Esophagus muscularis mucosa (tissue), 4 donors: ENCODE results near the gene TMEM43. TPM values are rescaled to one million over a fixed set of nuclear protein-coding genes. Genes with fewer than 3 reads are reported as not detected.

ENCODE experiments used
- DNase-seq: peaks from one replicate; pipeline ENCODE4 v3.0.0-alpha.2; 2017; ENCODE audit errors: extremely low spot score
- H3K27ac ChIP-seq, 4 donors: fragments of 200-600 bp; sonication (generic); replicated peaks in 1 of 4; 1 replicate in 3 of 4; 2 replicates in 1 of 4; pipeline ENCODE4 v1.5.1; 2016 to 2019; ENCODE audit warnings: mild to moderate bottlenecking in 1 of 4
- H3K27me3 ChIP-seq, 4 donors: fragments of 200-600 bp; sonication (generic); one replicate each; pipeline versions ENCODE4 v1.5.1 to v1.6.0; 2016 to 2019
- H3K36me3 ChIP-seq, 4 donors: fragments of 200-600 bp; sonication (generic); one replicate each; pipeline ENCODE4 v1.5.1; 2016 to 2019
- H3K4me1 ChIP-seq, 4 donors: fragments of 200-600 bp; sonication (generic); one replicate each; pipeline ENCODE4 v1.5.1; 2016 to 2019
- H3K4me3 ChIP-seq, 4 donors: fragments of 200-600 bp; sonication (generic); 1 replicate in 2 of 4; 2 replicates in 2 of 4; pipeline ENCODE4 v1.5.1; 2016 to 2019; ENCODE audit warnings: mild to moderate bottlenecking in 4 of 4, moderate library complexity in 1 of 4
- H3K9me3 ChIP-seq, 4 donors: fragments of 200-600 bp; sonication (generic); 1 replicate in 3 of 4; 2 replicates in 1 of 4; pipeline ENCODE4 v1.5.1; 2016 to 2019
- CTCF ChIP-seq, 3 experiments: fragments of 200-600 bp in 2 of 3; fragments of 450-650 bp in 1 of 3; sonication (generic) in 2 of 3; IDR thresholded peaks; one replicate each; pipeline ENCODE4 v1.5.1; 2017 to 2019; ENCODE audit warnings: antibody characterized with exemption in 3 of 3, mild to moderate bottlenecking in 2 of 3, moderate library complexity in 1 of 3
- EP300 ChIP-seq: sonication (generic); formaldehyde crosslinking; IDR thresholded peaks from one replicate; pipeline ENCODE4 v1.6.1; 2017; ENCODE audit warnings: antibody characterized with exemption
- POLR2A ChIP-seq: fragments of 450-650 bp; IDR thresholded peaks from one replicate; pipeline ENCODE4 v1.6.1; 2017; ENCODE audit warnings: antibody characterized with exemption, moderate library complexity, mild to moderate bottlenecking, low read depth
- POLR2AphosphoS5 ChIP-seq, 2 donors: sonication (generic); formaldehyde crosslinking; IDR thresholded peaks; one replicate each; pipeline ENCODE4 v1.6.1; 2017; ENCODE audit warnings: antibody characterized with exemption in 2 of 2
- WGBS: methylation state at CpG from one replicate; pipeline ENCODE4 v1.1.5; 2018; 5-methylcytosine and 5-hydroxymethylcytosine counted together
- intact Hi-C: fragments of 100-400 bp; cut with DNase I; formaldehyde crosslinking; loops from one replicate; pipeline ENCODE4 v1.15.1; 2023
- total RNA-seq, 4 donors: library from RNA; depleted of rRNA; stranded (reverse); fragments of >200 nt; gene quantifications; one replicate each; pipeline versions ENCODE4 v1.1.0 to v1.2.1, GENCODE V29; 2016

The TMEM43 gene
- total RNA-seq, 4 donors from 2014 or later, result 131 to 208 (median 179) TPM

GRCh38 chr3:14166877-14167603, 42.2 kb downstream of the TMEM43 start:
- DNase-seq, result no peak
- 85% methylated on average over 9 of the region's 9 CpGs for WGBS

GRCh38 chr3:14169435-14169834, 44.6 kb downstream of the TMEM43 start:
- Histone ChIP-seq H3K9me3 (no peaks in the 10 kb centered on the region), H3K4me1 (peaks cover 0 to under 1% (median 0%) of the 10 kb centered on the region in 4 donors), H3K27me3 (no peaks in the 10 kb centered on the region), H3K4me3 (no peak overlapping the region), H3K36me3 (peaks cover 68 to 85% (median 83%) of the 10 kb centered on the region in 4 donors), H3K27ac (no peak overlapping the region)
- WGBS, result 90% methylated on average over 2 of the region's 2 CpGs
- DNase-seq, result no peak
- intact Hi-C loops, result no loop called here
- TF ChIP-seq POLR2AphosphoS5 (IDR thresholded peaks at IDR 0.05) (no peak), POLR2A (no peak), EP300 (no peak), CTCF (IDR thresholded peaks at IDR 0.05) (no peak)

More at GRCh38 chr3:14166877-14167603, 42.2 kb downstream of the TMEM43 start:
- no peaks in the 10 kb centered on the region for H3K27me3 ChIP-seq
- no peak overlapping the region for H3K4me3 ChIP-seq
- intact Hi-C loops, result no loop called here
- H3K27ac ChIP-seq, result no peak overlapping the region
- H3K36me3 ChIP-seq, result peaks cover 79 to 100% (median 99%) of the 10 kb centered on the region in 4 donors
- peaks cover 0 to 3% (median 1%) of the 10 kb centered on the region in 4 donors for H3K9me3 ChIP-seq
- TF ChIP-seq POLR2A, result no peak
- TF ChIP-seq EP300, result no peak
- TF ChIP-seq CTCF (IDR thresholded peaks at IDR 0.05), result no peak
- TF ChIP-seq POLR2AphosphoS5 (IDR thresholded peaks at IDR 0.05), result no peak
- no peaks in the 10 kb centered on the region for H3K4me1 ChIP-seq

- Histone ChIP-seq H3K4me1 (peaks cover 0 to 4% (median 1%) of the 10 kb centered on the region in 4 donors), H3K9me3 (no peaks in the 10 kb centered on the region), H3K36me3 (peaks cover 64 to 81% (median 79%) of the 10 kb centered on the region in 4 donors), H3K4me3 (no peak overlapping the region), H3K27ac (no peak overlapping the region), H3K27me3 (no peaks in the 10 kb centered on the region)
- TF ChIP-seq POLR2AphosphoS5 (IDR thresholded peaks at IDR 0.05), result no peak
- TF ChIP-seq EP300, result no peak
- TF ChIP-seq POLR2A, result no peak
- no peak for TF ChIP-seq CTCF (IDR thresholded peaks at IDR 0.05)
- intact Hi-C loops, result loop anchor here (10.0 kb wide), 1 partner anchor 275 kb away; no protein-coding TSS in a partner anchor
- no peak for DNase-seq
Measured at GRCh38 chr3:14169871-14170270, 45.0 kb downstream of the TMEM43 start.

GRCh38 chr3:14170531-14171159, 45.8 kb downstream of the TMEM43 start:
- H3K27ac ChIP-seq, result no peak overlapping the region
- peaks cover 57 to 73% (median 71%) of the 10 kb centered on the region in 4 donors for H3K36me3 ChIP-seq
- H3K4me3 ChIP-seq, result no peak overlapping the region
- TF ChIP-seq POLR2AphosphoS5 (IDR thresholded peaks at IDR 0.05) (no peak), EP300 (no peak), CTCF (IDR thresholded peaks at IDR 0.05) (no peak), POLR2A (no peak)
- WGBS, result 55% methylated on average over 2 of the region's 2 CpGs
- intact Hi-C loops, result loop anchor here (10.0 kb wide), 1 partner anchor 276 kb away; no protein-coding TSS in a partner anchor
- no peak for DNase-seq
- H3K4me1 ChIP-seq, result peaks cover 0 to 12% (median 9%) of the 10 kb centered on the region in 4 donors
- no peaks in the 10 kb centered on the region for H3K27me3 ChIP-seq
- no peaks in the 10 kb centered on the region for H3K9me3 ChIP-seq
